Activated CD8-positive, alpha-beta T cell treated with anti-CD3 and anti-CD28 coated beads for 36 hours (primary cell): ENCODE results near the gene PSMB2. TPM values are rescaled to one million over a fixed set of nuclear protein-coding genes. Genes with fewer than 3 reads are reported as not detected.
A peak's percentile ranks its signal among the peaks of the same experiment; 100 is the strongest.

Experiments used
- ATAC-seq: fragments of 200-7000 bp; cut with Tn5 transposase; one replicate; pipeline ENCODE4 v1.10.0; 2021; ENCODE audit warnings: mild to moderate bottlenecking, moderate library complexity
- CTCF ChIA-PET: fragments of 350-600 bp; sonication (Branson Sonifier 250); formaldehyde crosslinking; loops from one replicate; lab custom pipeline; 2021; ENCODE audit warnings: antibody characterized with exemption; lab: Charles Lee
- POLR2A ChIA-PET: fragments of 350-600 bp; sonication (Branson Sonifier 250); formaldehyde crosslinking; loops from one replicate; lab custom pipeline; 2021; ENCODE audit warnings: antibody characterized with exemption; lab: Charles Lee
- DNase-seq: peaks from one replicate; pipeline ENCODE4 v3.0.0-alpha.2; 2020
- H3K27ac Mint-ChIP-seq: one replicate; pipeline ENCODE4 v1.8.0; 2021; ENCODE audit warnings: mild to moderate bottlenecking, mixed read lengths
- H3K27me3 Mint-ChIP-seq: one replicate; pipeline ENCODE4 v1.8.0; 2021; ENCODE audit warnings: mixed read lengths
- H3K36me3 Mint-ChIP-seq: one replicate; pipeline ENCODE4 v1.8.0; 2021; ENCODE audit warnings: low read depth, mixed read lengths
- H3K4me1 Mint-ChIP-seq: one replicate; pipeline ENCODE4 v1.8.0; 2021; ENCODE audit warnings: low read depth, mixed read lengths
- H3K4me3 Mint-ChIP-seq: one replicate; pipeline ENCODE4 v1.8.0; 2021; ENCODE audit warnings: mild to moderate bottlenecking, moderate library complexity, mixed read lengths
- H3K9me3 Mint-ChIP-seq: one replicate; pipeline ENCODE4 v1.8.0; 2021; ENCODE audit warnings: mixed read lengths
- intact Hi-C: fragments of 100-400 bp; cut with micrococcal nuclease; formaldehyde crosslinking; loops from one replicate; pipeline ENCODE4 v1.10.0; 2022
- total RNA-seq, 2 experiments: library from RNA; stranded (reverse); gene quantifications; one replicate each; pipeline ENCODE4 v1.2.3, GENCODE V29; 2021
- TF ChIP-seq, protein P1 (sequence below): fragments of 200-600 bp; IDR thresholded peaks from one replicate; pipeline ENCODE4 v1.8.0; 2022; ENCODE audit warnings: antibody characterized with exemption, mild to moderate bottlenecking

Gene PSMB2
- total RNA-seq, 2 experiments from 2014 or later: 92.9 to 94.2 TPM

DNA sequence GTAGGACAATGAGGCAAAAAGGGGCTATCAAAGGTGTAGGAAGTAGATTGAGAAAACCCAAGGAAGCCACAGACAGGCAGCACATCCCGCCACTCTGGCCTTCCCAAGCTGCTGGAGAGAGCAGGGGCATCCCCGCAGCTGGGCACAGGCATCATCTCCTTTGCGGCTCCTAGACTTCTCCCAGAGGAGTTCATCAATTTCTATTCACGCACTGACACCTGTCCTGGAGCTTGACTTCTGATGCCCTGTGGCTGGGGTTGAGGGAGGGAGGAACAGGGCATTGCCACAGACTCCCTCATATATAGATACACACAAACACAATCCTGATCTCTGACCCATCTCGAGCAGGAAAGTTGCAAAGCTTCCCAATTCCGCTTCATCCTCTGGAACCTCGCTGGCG lies 70.1 kb downstream of the PSMB2 start:
- ChIA-PET POLR2A (interaction anchor here (1.1 to 1.3 kb wide), 2 partner anchors 12 to 199 kb away, joined by 3 to 6 read pairs; partner anchors contain the start of gene CLSPN), CTCF (interaction anchor here (0.9 to 3.1 kb wide), 6 partner anchors 34 to 198 kb away, joined by 3 to 22 read pairs (median 6); partner anchors contain the start of gene CLSPN)
- Mint-ChIP-seq H3K4me3 (no peak overlapping the region), H3K27me3 (peaks cover 8% of the 10 kb centered on the region), H3K9me3 (no peaks in the 10 kb centered on the region), H3K36me3 (peaks cover 6% of the 10 kb centered on the region), H3K27ac (no peak overlapping the region), H3K4me1 (peaks cover 2% of the 10 kb centered on the region)
- ATAC-seq (no peak), DNase-seq (no peak)
- intact Hi-C loops: loop anchor here (5.0 kb wide), 1 partner anchor 146 kb away; the partner anchor contains the start of gene C1orf216
- TF ChIP-seq, protein P1, sequence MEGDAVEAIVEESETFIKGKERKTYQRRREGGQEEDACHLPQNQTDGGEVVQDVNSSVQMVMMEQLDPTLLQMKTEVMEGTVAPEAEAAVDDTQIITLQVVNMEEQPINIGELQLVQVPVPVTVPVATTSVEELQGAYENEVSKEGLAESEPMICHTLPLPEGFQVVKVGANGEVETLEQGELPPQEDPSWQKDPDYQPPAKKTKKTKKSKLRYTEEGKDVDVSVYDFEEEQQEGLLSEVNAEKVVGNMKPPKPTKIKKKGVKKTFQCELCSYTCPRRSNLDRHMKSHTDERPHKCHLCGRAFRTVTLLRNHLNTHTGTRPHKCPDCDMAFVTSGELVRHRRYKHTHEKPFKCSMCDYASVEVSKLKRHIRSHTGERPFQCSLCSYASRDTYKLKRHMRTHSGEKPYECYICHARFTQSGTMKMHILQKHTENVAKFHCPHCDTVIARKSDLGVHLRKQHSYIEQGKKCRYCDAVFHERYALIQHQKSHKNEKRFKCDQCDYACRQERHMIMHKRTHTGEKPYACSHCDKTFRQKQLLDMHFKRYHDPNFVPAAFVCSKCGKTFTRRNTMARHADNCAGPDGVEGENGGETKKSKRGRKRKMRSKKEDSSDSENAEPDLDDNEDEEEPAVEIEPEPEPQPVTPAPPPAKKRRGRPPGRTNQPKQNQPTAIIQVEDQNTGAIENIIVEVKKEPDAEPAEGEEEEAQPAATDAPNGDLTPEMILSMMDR: no peak

DNA sequence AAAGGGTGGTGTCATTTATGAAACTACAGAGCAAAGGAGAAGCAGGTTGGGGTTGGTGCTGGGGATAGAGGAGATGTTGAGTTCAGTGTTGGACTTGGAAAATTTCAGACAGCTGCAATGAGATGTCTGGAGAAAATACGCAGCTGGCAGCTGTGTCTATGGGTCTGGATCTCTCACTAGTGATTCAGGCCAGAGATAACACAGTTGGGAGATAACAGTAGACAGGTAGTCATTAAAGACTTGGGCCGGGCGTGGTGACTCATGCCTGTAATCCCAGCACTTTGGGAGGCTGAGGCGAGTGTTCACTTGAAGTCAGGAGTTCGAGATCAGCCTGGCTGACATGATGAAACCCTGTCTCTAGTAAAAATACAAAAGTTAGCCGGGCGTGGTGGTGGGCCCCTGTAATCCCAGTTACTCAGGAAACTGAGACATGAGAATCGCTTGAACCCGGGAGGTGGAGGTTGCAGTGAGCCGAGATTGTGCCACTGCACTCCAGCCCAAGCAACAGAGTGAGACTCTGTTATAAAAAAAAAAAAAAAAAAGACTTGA lies 70.7 kb downstream of the PSMB2 start:
- ATAC-seq: no peak
- Mint-ChIP-seq H3K36me3 (peaks cover 6% of the 10 kb centered on the region), H3K4me1 (no peaks in the 10 kb centered on the region), H3K27ac (no peak overlapping the region), H3K27me3 (peaks cover 8% of the 10 kb centered on the region), H3K4me3 (no peak overlapping the region), H3K9me3 (no peaks in the 10 kb centered on the region)
- DNase-seq: no peak
- TF ChIP-seq, protein P1: no peak
- intact Hi-C loops: loop anchor here (5.0 kb wide), 1 partner anchor 147 kb away; the partner anchor contains the start of gene C1orf216
- POLR2A ChIA-PET: interaction anchor here (1.1 kb wide), 1 partner anchor 11 kb away, joined by 3 read pairs; no protein-coding TSS in a partner anchor
- CTCF ChIA-PET: interaction anchor here (1.1 to 2.3 kb wide), 3 partner anchors 157 to 198 kb away, joined by 3 to 13 read pairs (median 3); partner anchors contain the start of gene CLSPN

DNA sequence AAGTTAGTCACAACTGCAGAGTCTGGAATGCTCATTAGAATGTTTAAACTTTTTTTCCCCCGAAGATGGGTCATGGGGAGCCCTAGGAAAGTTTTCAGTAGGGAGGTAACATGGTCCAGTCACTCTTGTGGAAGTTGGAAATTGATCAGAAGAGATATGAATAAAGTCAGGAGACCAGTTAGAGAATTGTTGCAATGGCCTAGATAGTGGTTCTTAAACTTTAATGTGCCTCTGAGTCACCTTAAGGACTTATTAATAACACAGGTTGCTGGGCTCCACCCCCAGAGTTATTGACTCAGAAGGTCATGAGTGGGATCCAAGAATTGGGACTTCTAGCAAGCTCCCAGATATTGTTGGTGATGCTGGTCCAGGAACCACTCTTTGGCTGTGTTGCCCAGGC lies 71.4 kb downstream of the PSMB2 start:
- Mint-ChIP-seq H3K27me3 (peaks cover 6% of the 10 kb centered on the region), H3K27ac (no peak overlapping the region), H3K36me3 (peaks cover 6% of the 10 kb centered on the region), H3K4me3 (no peak overlapping the region), H3K9me3 (no peaks in the 10 kb centered on the region), H3K4me1 (no peaks in the 10 kb centered on the region)
- POLR2A ChIA-PET: no interaction called here
- intact Hi-C loops: loop anchor here (2.0 to 5.0 kb wide), 2 partner anchors 147 to 205 kb away; partner anchors contain the start of gene C1orf216
- ATAC-seq: no peak
- no peak for DNase-seq
- CTCF ChIA-PET: interaction anchor here (2.3 kb wide), 1 partner anchor 157 kb away, joined by 13 read pairs; no protein-coding TSS in a partner anchor
- TF ChIP-seq, protein P1: no peak

DNA sequence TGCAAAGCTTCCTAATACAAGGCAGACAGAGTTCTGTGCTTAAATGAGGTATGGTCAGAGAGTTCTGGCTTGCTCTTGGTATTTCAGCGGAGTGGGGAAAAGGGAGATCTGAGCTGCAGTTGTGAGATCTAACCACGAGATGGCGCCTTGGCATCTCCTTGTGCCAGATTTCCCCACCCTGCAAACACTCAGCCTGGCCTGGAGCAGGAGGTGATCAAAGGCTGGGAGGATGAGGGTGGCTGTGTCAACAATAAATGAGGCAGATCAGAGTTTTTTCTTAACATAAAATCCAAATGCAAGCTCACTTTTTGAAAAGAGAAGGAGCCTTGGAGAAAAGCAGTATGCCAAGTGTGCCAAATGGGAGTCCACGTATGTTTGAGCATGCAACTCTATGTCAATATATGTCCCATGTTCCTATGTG lies 72.3 kb downstream of the PSMB2 start:
- H3K27me3 Mint-ChIP-seq: peaks cover 4% of the 10 kb centered on the region
- peaks cover 8% of the 10 kb centered on the region for H3K36me3 Mint-ChIP-seq
- intact Hi-C loops: loop anchor here (2.0 kb wide), 1 partner anchor 206 kb away; no protein-coding TSS in a partner anchor
- H3K27ac Mint-ChIP-seq: no peak overlapping the region
- peaks cover 7% of the 10 kb centered on the region for H3K4me1 Mint-ChIP-seq
- ATAC-seq (peak; percentile 72), DNase-seq (peak; percentile 81)
- TF ChIP-seq, protein P1: peak; percentile 90
- CTCF ChIA-PET: interaction anchor here (0.7 to 5.9 kb wide), 46 partner anchors 9 to 490 kb away, joined by 3 to 76 read pairs (median 4); partner anchors contain the start of genes CLSPN, KIAA0319L, NCDN and ZMYM1
- POLR2A ChIA-PET: interaction anchor here (1.3 to 2.2 kb wide), 3 partner anchors 9 to 201 kb away, joined by 5 to 8 read pairs (median 6); no protein-coding TSS in a partner anchor
- H3K9me3 Mint-ChIP-seq: no peaks in the 10 kb centered on the region
- no peak overlapping the region for H3K4me3 Mint-ChIP-seq
